Peyer's patch (tissue), 4 donors: ENCODE data around the gene CD82. TPM values are rescaled to one million over a fixed set of nuclear protein-coding genes. Genes with fewer than 3 reads are reported as not detected.

Experiments
- DNase-seq, 3 donors: peaks; one replicate each; pipeline ENCODE4 v3.0.0-alpha.2; 2017 to 2019
- H3K27ac ChIP-seq, 4 donors: fragments of 200-600 bp; sonication (generic); one replicate each; pipeline ENCODE4 v1.5.1; 2016 to 2019
- H3K27me3 ChIP-seq, 2 donors: fragments of 200-600 bp; sonication (generic); one replicate each; pipeline ENCODE4 v1.5.1; 2019
- H3K36me3 ChIP-seq, 3 donors: fragments of 200-600 bp; sonication (generic); one replicate each; pipeline ENCODE4 v1.5.1; 2016 to 2019
- H3K4me1 ChIP-seq, 4 donors: fragments of 200-600 bp; sonication (generic); one replicate each; pipeline ENCODE4 v1.5.1; 2016 to 2019
- H3K4me3 ChIP-seq, 4 donors: fragments of 200-600 bp; sonication (generic); 1 replicate in 3 of 4; 2 replicates in 1 of 4; pipeline ENCODE4 v1.5.1; 2016 to 2019; ENCODE audit warnings: mild to moderate bottlenecking in 1 of 4
- H3K9me3 ChIP-seq, 4 donors: fragments of 200-600 bp; sonication (generic); one replicate each; pipeline ENCODE4 v1.5.1; 2016 to 2019; ENCODE audit warnings: mild to moderate bottlenecking in 1 of 4
- POLR2A ChIP-seq, 2 donors: fragments of 450-650 bp; IDR thresholded peaks; one replicate each; pipeline ENCODE4 v1.5.1; 2017; ENCODE audit warnings: antibody characterized with exemption in 2 of 2, mild to moderate bottlenecking in 2 of 2, moderate library complexity in 2 of 2
- total RNA-seq, 4 donors: library from RNA; depleted of rRNA; stranded (reverse); fragments of >200 nt; gene quantifications; one replicate each; pipeline ENCODE4 v1.1.0, GENCODE V29; 2016
- TF ChIP-seq, protein P1 (sequence below), 6 experiments: fragments of 450-650 bp in 4 of 6; fragments of 200-600 bp in 2 of 6; sonication (generic) in 1 of 6; IDR thresholded peaks; one replicate each; pipeline ENCODE4 v1.5.1; 2017 to 2019; ENCODE audit warnings: antibody characterized with exemption in 6 of 6, mild to moderate bottlenecking in 3 of 6, moderate library complexity in 1 of 6

Gene CD82
- total RNA-seq, 4 donors from 2014 or later, result 40.4 to 140 (median 78.4) TPM

DNA sequence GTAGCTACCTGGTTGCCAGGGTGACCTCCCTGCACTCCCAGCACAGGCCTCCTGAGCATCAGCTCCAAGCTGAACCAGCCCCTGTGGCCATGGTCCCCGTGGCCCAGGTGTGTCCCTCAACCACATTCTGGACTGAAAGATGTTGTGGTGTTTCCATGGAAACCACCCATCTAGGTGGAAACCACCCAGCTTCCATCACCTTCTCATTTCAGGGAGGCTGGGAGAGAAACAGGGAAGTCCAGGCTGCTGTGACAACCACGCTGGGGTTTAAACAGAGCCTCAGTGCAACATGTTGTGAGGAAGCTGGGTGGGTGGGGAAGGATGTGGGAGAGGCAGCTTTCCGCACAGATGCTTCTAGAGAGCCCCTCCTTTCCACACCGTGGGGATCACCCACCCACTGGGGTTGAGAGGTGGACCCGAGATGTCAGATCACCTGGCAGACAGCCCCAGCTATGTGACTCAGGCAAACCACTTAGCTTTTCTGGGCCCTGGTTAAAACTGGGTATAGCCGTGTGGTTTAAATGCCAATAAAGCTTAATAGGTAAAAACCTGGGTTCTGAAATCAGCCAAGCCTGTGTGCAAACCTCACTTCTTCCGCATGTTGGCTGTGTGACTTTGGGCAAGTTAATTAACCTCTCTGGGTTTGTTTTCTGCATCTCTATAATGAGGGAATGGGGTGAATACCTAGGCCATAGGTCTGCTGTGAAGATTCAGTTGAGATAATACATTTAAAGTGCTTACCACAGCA, 46.4 kb downstream of the CD82 start:
- H3K27ac ChIP-seq, result peak overlapping the region in 2 of 4 donors; percentile 65 to 75

DNA sequence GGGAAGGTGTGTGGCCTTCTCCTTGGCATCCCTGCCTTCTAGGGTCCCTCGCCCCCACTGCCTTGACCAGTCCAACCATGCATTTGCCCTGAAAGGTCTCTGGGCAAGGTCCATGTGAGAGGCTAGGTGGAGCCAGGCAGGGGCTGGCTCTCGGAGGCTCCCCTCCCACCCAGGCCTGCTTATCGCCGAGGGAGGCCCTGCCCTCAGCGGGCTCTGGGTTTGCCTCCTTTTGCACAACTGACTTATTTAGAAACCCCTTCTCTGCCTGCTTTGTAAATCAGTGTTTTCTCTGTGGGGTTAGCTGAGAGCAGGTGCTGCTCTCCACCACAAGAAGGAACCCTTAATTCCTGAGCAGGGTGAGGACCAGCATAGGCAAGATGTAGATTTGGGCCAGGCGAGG, 47.7 kb downstream of the CD82 start:
- H3K27me3 ChIP-seq, result no peaks in the 10 kb centered on the region
- no peak for TF ChIP-seq POLR2A (IDR thresholded peaks at IDR 0.05)
- TF ChIP-seq, protein P1, sequence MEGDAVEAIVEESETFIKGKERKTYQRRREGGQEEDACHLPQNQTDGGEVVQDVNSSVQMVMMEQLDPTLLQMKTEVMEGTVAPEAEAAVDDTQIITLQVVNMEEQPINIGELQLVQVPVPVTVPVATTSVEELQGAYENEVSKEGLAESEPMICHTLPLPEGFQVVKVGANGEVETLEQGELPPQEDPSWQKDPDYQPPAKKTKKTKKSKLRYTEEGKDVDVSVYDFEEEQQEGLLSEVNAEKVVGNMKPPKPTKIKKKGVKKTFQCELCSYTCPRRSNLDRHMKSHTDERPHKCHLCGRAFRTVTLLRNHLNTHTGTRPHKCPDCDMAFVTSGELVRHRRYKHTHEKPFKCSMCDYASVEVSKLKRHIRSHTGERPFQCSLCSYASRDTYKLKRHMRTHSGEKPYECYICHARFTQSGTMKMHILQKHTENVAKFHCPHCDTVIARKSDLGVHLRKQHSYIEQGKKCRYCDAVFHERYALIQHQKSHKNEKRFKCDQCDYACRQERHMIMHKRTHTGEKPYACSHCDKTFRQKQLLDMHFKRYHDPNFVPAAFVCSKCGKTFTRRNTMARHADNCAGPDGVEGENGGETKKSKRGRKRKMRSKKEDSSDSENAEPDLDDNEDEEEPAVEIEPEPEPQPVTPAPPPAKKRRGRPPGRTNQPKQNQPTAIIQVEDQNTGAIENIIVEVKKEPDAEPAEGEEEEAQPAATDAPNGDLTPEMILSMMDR (IDR thresholded peaks at IDR 0.05), result no peak
- H3K36me3 ChIP-seq, result peaks cover 0 to 11% (median 0%) of the 10 kb centered on the region in 3 donors
- peaks cover 0 to 45% (median 24%) of the 10 kb centered on the region in 4 donors for H3K4me1 ChIP-seq
- DNase-seq, result no peak
- H3K4me3 ChIP-seq, result no peak overlapping the region
- no peaks in the 10 kb centered on the region for H3K9me3 ChIP-seq
- peak overlapping the region in 3 of 4 donors; percentile 1 to 75 (median 14) for H3K27ac ChIP-seq

More for the DNA sequence above, 46.4 kb downstream of the CD82 start:
- TF ChIP-seq, protein P1 (IDR thresholded peaks at IDR 0.05), result no peak
- no peak for TF ChIP-seq POLR2A (IDR thresholded peaks at IDR 0.05)
- H3K36me3 ChIP-seq, result peaks cover 0 to 8% (median 0%) of the 10 kb centered on the region in 3 donors
- H3K9me3 ChIP-seq, result no peaks in the 10 kb centered on the region
- H3K4me1 ChIP-seq, result peaks cover 0 to 42% (median 27%) of the 10 kb centered on the region in 4 donors
- peak in 2 of 3 donors; percentile 85 to 90 for DNase-seq
- no peaks in the 10 kb centered on the region for H3K27me3 ChIP-seq
- H3K4me3 ChIP-seq, result no peak overlapping the region

DNA sequence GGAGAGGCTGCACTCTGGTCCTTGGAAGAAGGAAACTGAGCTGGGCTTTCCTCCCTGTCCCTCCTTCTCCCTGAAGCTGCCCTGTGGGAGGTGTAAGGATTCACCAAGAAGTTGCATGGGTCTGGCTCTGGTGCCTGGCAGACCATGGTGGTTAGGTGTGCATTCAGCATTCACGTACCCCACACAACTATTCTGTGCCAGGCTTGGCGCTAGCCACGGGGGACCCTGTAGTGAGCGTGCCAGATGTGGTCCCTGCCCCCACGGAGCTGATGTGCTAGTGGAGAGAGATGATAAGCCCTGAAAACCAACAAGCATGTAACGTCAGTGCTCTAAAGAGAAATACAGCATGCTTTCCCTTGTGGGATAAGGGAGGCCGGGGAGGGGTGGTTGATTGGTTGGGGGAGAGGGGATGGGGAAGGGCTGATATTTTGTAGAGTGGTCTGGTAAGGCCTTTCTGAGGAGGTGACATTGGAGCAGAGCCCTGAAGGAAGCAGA, 48.9 kb downstream of the CD82 start:
- DNase-seq, result peak in 1 of 3 donors; percentile 26
- Histone ChIP-seq H3K4me1 (peaks cover 0 to 36% (median 16%) of the 10 kb centered on the region in 4 donors), H3K27ac (peak overlapping the region in 1 of 4 donors; percentile 75)

DNA sequence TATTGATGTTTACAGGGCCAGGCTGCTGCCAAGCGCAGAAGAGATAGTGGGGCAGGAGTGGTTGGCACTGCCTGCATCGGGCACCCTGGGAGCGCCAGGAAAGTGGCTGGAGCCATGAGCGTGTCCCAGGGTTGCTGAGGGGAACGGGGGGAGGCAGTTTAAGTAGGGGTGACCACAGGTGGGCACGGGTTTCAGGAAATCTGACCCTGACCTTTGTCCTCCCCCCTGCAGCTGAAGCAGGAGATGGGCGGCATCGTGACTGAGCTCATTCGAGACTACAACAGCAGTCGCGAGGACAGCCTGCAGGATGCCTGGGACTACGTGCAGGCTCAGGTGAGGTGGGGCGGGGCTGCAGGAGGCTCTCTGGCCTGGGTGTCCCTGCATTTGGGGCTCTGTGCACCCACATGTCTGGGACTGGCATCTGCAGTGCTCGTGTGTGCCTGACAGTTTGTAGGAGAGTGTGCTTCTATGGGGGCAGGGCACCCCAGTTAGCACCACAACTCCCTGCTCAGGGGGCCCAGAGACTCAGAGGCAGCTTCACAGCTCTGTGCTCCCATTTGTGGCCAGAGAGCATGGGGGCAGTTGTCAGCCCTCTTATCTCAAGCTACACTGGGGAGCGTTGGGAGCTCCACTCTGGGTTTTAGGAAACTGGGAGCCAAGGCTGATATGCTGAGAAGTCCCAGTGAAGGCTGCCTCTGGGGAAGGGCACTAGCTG, 49.7 kb downstream of the CD82 start:
- Histone ChIP-seq H3K36me3 (peaks cover 0 to 22% (median 0%) of the 10 kb centered on the region in 3 donors), H3K27ac (no peak overlapping the region)

More for the DNA sequence above, 48.9 kb downstream of the CD82 start:
- Histone ChIP-seq H3K27me3 (no peaks in the 10 kb centered on the region), H3K4me3 (no peak overlapping the region), H3K9me3 (no peaks in the 10 kb centered on the region), H3K36me3 (peaks cover 0 to 22% (median 0%) of the 10 kb centered on the region in 3 donors)
- no peak for TF ChIP-seq POLR2A (IDR thresholded peaks at IDR 0.05)
- TF ChIP-seq, protein P1 (IDR thresholded peaks at IDR 0.05), result no peak

More for the DNA sequence above, 49.7 kb downstream of the CD82 start:
- Histone ChIP-seq H3K27me3 (no peaks in the 10 kb centered on the region), H3K4me3 (no peak overlapping the region), H3K9me3 (no peaks in the 10 kb centered on the region), H3K4me1 (peaks cover 0 to 36% (median 13%) of the 10 kb centered on the region in 4 donors)
- no peak for TF ChIP-seq POLR2A (IDR thresholded peaks at IDR 0.05)
- TF ChIP-seq, protein P1 (IDR thresholded peaks at IDR 0.05), result no peak
- DNase-seq, result peak in 2 of 3 donors; percentile 43 to 55
